ENCODE results near the gene UBALD1.

GRCh38 chr16:4616047-4616811 lies 1.5 kb upstream of the UBALD1 start:
- TF ChIP-seq POLR2A (IDR thresholded peaks at IDR 0.05; ENCODE audit: low read depth, low read length) = peak; percentile 71
- TF ChIP-seq, protein P1, sequence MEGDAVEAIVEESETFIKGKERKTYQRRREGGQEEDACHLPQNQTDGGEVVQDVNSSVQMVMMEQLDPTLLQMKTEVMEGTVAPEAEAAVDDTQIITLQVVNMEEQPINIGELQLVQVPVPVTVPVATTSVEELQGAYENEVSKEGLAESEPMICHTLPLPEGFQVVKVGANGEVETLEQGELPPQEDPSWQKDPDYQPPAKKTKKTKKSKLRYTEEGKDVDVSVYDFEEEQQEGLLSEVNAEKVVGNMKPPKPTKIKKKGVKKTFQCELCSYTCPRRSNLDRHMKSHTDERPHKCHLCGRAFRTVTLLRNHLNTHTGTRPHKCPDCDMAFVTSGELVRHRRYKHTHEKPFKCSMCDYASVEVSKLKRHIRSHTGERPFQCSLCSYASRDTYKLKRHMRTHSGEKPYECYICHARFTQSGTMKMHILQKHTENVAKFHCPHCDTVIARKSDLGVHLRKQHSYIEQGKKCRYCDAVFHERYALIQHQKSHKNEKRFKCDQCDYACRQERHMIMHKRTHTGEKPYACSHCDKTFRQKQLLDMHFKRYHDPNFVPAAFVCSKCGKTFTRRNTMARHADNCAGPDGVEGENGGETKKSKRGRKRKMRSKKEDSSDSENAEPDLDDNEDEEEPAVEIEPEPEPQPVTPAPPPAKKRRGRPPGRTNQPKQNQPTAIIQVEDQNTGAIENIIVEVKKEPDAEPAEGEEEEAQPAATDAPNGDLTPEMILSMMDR (IDR thresholded peaks at IDR 0.05; ENCODE audit: extremely low read depth in 1 of 2, insufficient read depth in 1 of 2, low read depth in 1 of 2, low read length in 2 of 2) = peak; percentile 16 to 58
- TF ChIP-seq JUN (IDR thresholded peaks at IDR 0.05; ENCODE audit: borderline replicate concordance, insufficient read depth, insufficient read length, low read depth) = peak; percentile 66
- TF ChIP-seq POLR2AphosphoS5 (IDR thresholded peaks at IDR 0.05; ENCODE audit: insufficient read depth, low read depth, low read length) = peak; percentile 61
- TF ChIP-seq EZH2 (IDR thresholded peaks at IDR 0.05; ENCODE audit: borderline replicate concordance, low read depth, low read length, severe bottlenecking) = no peak
- no peak for TF ChIP-seq FOS (IDR thresholded peaks at IDR 0.05; ENCODE audit: borderline replicate concordance, insufficient read depth, low read length)
